Caco-2 (cell line): ENCODE results near the gene SYAP1. TPM values are rescaled to one million over a fixed set of nuclear protein-coding genes. Genes with fewer than 3 reads are reported as not detected.

Source experiments
- BruUV-seq: library from RNA; stranded (reverse); fragments of 400-500 nt; replicated peaks from 2 replicates; lab custom pipeline; 2021; lab: Mats Ljungman, UMichigan
- CTCF ChIA-PET: fragments of 300-600 bp; sonication (Branson Sonifier 250); formaldehyde crosslinking; loops from one replicate; lab custom pipeline; 2022; ENCODE audit warnings: antibody characterized with exemption; lab: Charles Lee
- POLR2A ChIA-PET: fragments of 300-600 bp; sonication (Branson Sonifier 250); formaldehyde crosslinking; loops from one replicate; lab custom pipeline; 2022; ENCODE audit warnings: antibody characterized with exemption; lab: Charles Lee
- DNase-seq, 2 experiments: peaks; one replicate each; pipeline versions ENCODE4 v3.0.0 to v3.0.0-alpha.2; 2020 to 2022
- H3K27me3 ChIP-seq: replicated peaks from 2 replicates; pipeline ENCODE4 v1.6.0; 2011; ENCODE audit warnings: low read length; ENCODE audit not compliant: control insufficient read depth, insufficient read depth
- H3K36me3 ChIP-seq: 2 replicates; pipeline ENCODE4 v1.5.1; 2011; ENCODE audit warnings: low read length; ENCODE audit not compliant: control insufficient read depth, insufficient read depth
- H3K4me1 ChIP-seq: fragments of 250-450 bp; sonication (Bioruptor Pico); 2 replicates; pipeline ENCODE4 v1.5.1; 2020; ENCODE audit warnings: mild to moderate bottlenecking
- H3K4me3 ChIP-seq: 2 replicates; pipeline ENCODE4 v1.5.1; 2011; ENCODE audit warnings: low read depth, mild to moderate bottlenecking, control low read depth, low read length
- H3K9me3 ChIP-seq: fragments of 250-450 bp; sonication (Bioruptor Pico); 2 replicates; pipeline ENCODE4 v1.5.1; 2020; ENCODE audit warnings: mild to moderate bottlenecking, moderate library complexity
- H3K27ac Mint-ChIP-seq: one replicate; pipeline ENCODE4 v1.8.0; 2022; ENCODE audit warnings: mixed read lengths; ENCODE audit not compliant: unreplicated experiment
- H3K27me3 Mint-ChIP-seq: one replicate; pipeline ENCODE4 v1.8.0; 2022; ENCODE audit warnings: mixed read lengths; ENCODE audit not compliant: insufficient read depth, unreplicated experiment
- H3K36me3 Mint-ChIP-seq: one replicate; pipeline ENCODE4 v1.8.0; 2022; ENCODE audit warnings: mild to moderate bottlenecking, mixed read lengths; ENCODE audit not compliant: insufficient read depth, unreplicated experiment
- H3K4me1 Mint-ChIP-seq: one replicate; pipeline ENCODE4 v1.8.0; 2022; ENCODE audit warnings: low read depth, mixed read lengths; ENCODE audit not compliant: unreplicated experiment
- H3K4me3 Mint-ChIP-seq: one replicate; pipeline ENCODE4 v1.8.0; 2022; ENCODE audit warnings: mild to moderate bottlenecking, moderate library complexity, mixed read lengths; ENCODE audit not compliant: unreplicated experiment
- H3K9me3 Mint-ChIP-seq: one replicate; pipeline ENCODE4 v1.8.0; 2022; ENCODE audit warnings: mixed read lengths; ENCODE audit not compliant: unreplicated experiment
- intact Hi-C: fragments of 100-400 bp; cut with micrococcal nuclease; formaldehyde crosslinking; loops from one replicate; pipeline ENCODE4 v1.10.0; 2022; ENCODE audit not compliant: unreplicated experiment
- total RNA-seq: library from RNA; stranded (reverse); gene quantifications from 2 replicates; pipeline ENCODE4 v1.2.3, GENCODE V29; 2022
- TF ChIP-seq, protein P1 (sequence below), 2 experiments: fragments of 200-600 bp in 1 of 2; IDR thresholded peaks; 1 replicate in 1 of 2; 2 replicates in 1 of 2; pipeline versions ENCODE4 v1.5.1 to v1.8.0; 2011 to 2022; ENCODE audit warnings: antibody characterized with exemption in 1 of 2, control low read depth in 1 of 2, inconsistent platforms in 1 of 2, low read depth in 1 of 2, low read length in 1 of 2, mild to moderate bottlenecking in 1 of 2, moderate library complexity in 1 of 2; ENCODE audit not compliant: insufficient read depth in 1 of 2, severe bottlenecking in 1 of 2, unreplicated experiment in 1 of 2

SYAP1 gene
- total RNA-seq, 1 experiment from 2014 or later = 32.8 TPM

- no TSS peak for BruUV-seq
- ChIA-PET POLR2A (no interaction called here), CTCF (no interaction called here)
- Histone ChIP-seq H3K36me3 (peaks cover 3% of the 10 kb centered on the region; the same call in 1 of the 2 replicates), H3K4me3 (no peak overlapping the region), H3K9me3 (no peaks in the 10 kb centered on the region), H3K27me3 (no peaks in the 10 kb centered on the region), H3K4me1 (no peaks in the 10 kb centered on the region)
- H3K36me3 Mint-ChIP-seq = peaks cover 44% of the 10 kb centered on the region
- H3K27ac Mint-ChIP-seq = no peak overlapping the region
- H3K4me1 Mint-ChIP-seq = no peaks in the 10 kb centered on the region
- H3K27me3 Mint-ChIP-seq = no peaks in the 10 kb centered on the region
- no peaks in the 10 kb centered on the region for H3K9me3 Mint-ChIP-seq
- DNase-seq = no peak
- H3K4me3 Mint-ChIP-seq = no peak overlapping the region
- intact Hi-C loops = no loop called here
- TF ChIP-seq, protein P1, sequence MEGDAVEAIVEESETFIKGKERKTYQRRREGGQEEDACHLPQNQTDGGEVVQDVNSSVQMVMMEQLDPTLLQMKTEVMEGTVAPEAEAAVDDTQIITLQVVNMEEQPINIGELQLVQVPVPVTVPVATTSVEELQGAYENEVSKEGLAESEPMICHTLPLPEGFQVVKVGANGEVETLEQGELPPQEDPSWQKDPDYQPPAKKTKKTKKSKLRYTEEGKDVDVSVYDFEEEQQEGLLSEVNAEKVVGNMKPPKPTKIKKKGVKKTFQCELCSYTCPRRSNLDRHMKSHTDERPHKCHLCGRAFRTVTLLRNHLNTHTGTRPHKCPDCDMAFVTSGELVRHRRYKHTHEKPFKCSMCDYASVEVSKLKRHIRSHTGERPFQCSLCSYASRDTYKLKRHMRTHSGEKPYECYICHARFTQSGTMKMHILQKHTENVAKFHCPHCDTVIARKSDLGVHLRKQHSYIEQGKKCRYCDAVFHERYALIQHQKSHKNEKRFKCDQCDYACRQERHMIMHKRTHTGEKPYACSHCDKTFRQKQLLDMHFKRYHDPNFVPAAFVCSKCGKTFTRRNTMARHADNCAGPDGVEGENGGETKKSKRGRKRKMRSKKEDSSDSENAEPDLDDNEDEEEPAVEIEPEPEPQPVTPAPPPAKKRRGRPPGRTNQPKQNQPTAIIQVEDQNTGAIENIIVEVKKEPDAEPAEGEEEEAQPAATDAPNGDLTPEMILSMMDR (IDR thresholded peaks at IDR 0.05; ENCODE audit: insufficient read depth in 1 of 2, low read depth in 1 of 2, low read length in 1 of 2, severe bottlenecking in 1 of 2, unreplicated experiment in 1 of 2) = no peak
Measured at GRCh38 chrX:16745102-16745501, 25.7 kb downstream of the SYAP1 start.

DNA sequence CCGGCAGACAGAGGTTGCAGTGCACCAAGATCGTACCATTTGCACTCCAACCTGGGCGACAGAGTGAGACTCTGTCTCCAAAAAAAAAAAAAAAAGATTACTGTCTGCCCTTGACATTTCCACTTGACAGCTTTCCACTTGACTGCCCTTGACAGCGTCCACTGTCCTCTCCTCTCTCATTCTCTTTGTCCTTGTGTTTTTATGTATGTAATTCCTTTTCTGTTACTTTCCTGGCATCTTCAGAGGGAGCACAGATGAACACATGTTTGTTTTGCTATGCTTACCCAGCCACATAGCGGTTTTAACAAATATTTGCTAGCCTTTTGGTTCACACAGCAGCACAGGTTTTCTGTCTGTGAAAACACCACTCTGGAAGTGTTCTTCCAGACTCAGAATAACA lies 26.2 kb downstream of the SYAP1 start:
- Mint-ChIP-seq H3K4me3 (no peak overlapping the region), H3K4me1 (no peaks in the 10 kb centered on the region), H3K9me3 (no peaks in the 10 kb centered on the region), H3K27me3 (no peaks in the 10 kb centered on the region), H3K27ac (no peak overlapping the region), H3K36me3 (peaks cover 38% of the 10 kb centered on the region)
- no peaks in the 10 kb centered on the region for H3K9me3 ChIP-seq
- no TSS peak for BruUV-seq
- H3K27me3 ChIP-seq = no peaks in the 10 kb centered on the region
- H3K4me3 ChIP-seq = no peak overlapping the region
- TF ChIP-seq, protein P1 (IDR thresholded peaks at IDR 0.05; ENCODE audit: insufficient read depth in 1 of 2, low read depth in 1 of 2, low read length in 1 of 2, severe bottlenecking in 1 of 2, unreplicated experiment in 1 of 2) = no peak
- ChIA-PET CTCF (no interaction called here), POLR2A (no interaction called here)
- DNase-seq = no peak
- H3K36me3 ChIP-seq = peaks cover 3% of the 10 kb centered on the region; the same call in 1 of the 2 replicates
- H3K4me1 ChIP-seq = no peaks in the 10 kb centered on the region
- intact Hi-C loops = no loop called here

GRCh38 chrX:16748425-16748824 lies 29.0 kb downstream of the SYAP1 start:
- no peaks in the 10 kb centered on the region for H3K4me1 ChIP-seq
- TF ChIP-seq, protein P1 (IDR thresholded peaks at IDR 0.05; ENCODE audit: insufficient read depth in 1 of 2, low read depth in 1 of 2, low read length in 1 of 2, severe bottlenecking in 1 of 2, unreplicated experiment in 1 of 2) = no peak
- intact Hi-C loops = no loop called here
- H3K36me3 ChIP-seq = peaks cover 3% of the 10 kb centered on the region; the same call in 1 of the 2 replicates
- no peak for DNase-seq
- peaks cover 36% of the 10 kb centered on the region for H3K36me3 Mint-ChIP-seq
- no peak overlapping the region for H3K4me3 Mint-ChIP-seq
- ChIA-PET POLR2A (no interaction called here), CTCF (no interaction called here)
- H3K9me3 Mint-ChIP-seq = no peaks in the 10 kb centered on the region
- BruUV-seq = no TSS peak
- H3K27ac Mint-ChIP-seq = no peak overlapping the region
- H3K4me1 Mint-ChIP-seq = no peaks in the 10 kb centered on the region
- no peaks in the 10 kb centered on the region for H3K9me3 ChIP-seq
- no peaks in the 10 kb centered on the region for H3K27me3 ChIP-seq
- H3K27me3 Mint-ChIP-seq = no peaks in the 10 kb centered on the region
- H3K4me3 ChIP-seq = no peak overlapping the region
